SK-N-SH treated with all-trans-retinoic acid at 6 μM for 48 hours (cell line): Measurements from ENCODE around the gene CA9.

Experiments
- ATAC-seq: fragments of 200-7000 bp; cut with Tn5 transposase; 3 replicates; pipeline ENCODE4 v1.9.1; 2020; ENCODE audit warnings: mild to moderate bottlenecking, moderate library complexity
- ARNTL ChIP-seq: fragments of 450-650 bp; formaldehyde crosslinking; IDR thresholded peaks from 2 replicates; pipeline ENCODE4 v1.5.0; 2020; ENCODE audit warnings: low read depth, mild to moderate bottlenecking, moderate library complexity, borderline replicate concordance
- BACH2 ChIP-seq: fragments of 250-450 bp; sonication (Bioruptor Pico); IDR thresholded peaks from 2 replicates; pipeline ENCODE4 v1.9.0; 2021; ENCODE audit warnings: mild to moderate bottlenecking, borderline replicate concordance
- CSDC2 ChIP-seq: fragments of 250-450 bp; sonication (Bioruptor Pico); IDR thresholded peaks from 2 replicates; pipeline ENCODE4 v1.5.0; 2020; ENCODE audit warnings: mild to moderate bottlenecking, moderate library complexity
- GLIS3 ChIP-seq: fragments of 250-450 bp; sonication (Bioruptor Pico); IDR thresholded peaks from 2 replicates; pipeline ENCODE4 v1.5.0; 2020; ENCODE audit warnings: mild to moderate bottlenecking, moderate library complexity
- OSR1 ChIP-seq: fragments of 250-450 bp; sonication (Bioruptor Pico); IDR thresholded peaks from 2 replicates; pipeline ENCODE4 v1.8.0; 2022; ENCODE audit warnings: moderate library complexity, mild to moderate bottlenecking, inconsistent platforms
- PPARA ChIP-seq: fragments of 250-450 bp; sonication (Bioruptor Pico); IDR thresholded peaks from 2 replicates; pipeline ENCODE4 v1.5.0; 2020; ENCODE audit warnings: mild to moderate bottlenecking, borderline replicate concordance
- RARB ChIP-seq: fragments of 250-450 bp; sonication (Bioruptor Pico); IDR thresholded peaks from 2 replicates; pipeline ENCODE4 v1.8.0; 2021; ENCODE audit warnings: mild to moderate bottlenecking, moderate library complexity
- SNAI2 ChIP-seq: fragments of 250-450 bp; sonication (Bioruptor Pico); IDR thresholded peaks from 2 replicates; pipeline ENCODE4 v1.5.0; 2020; ENCODE audit warnings: mild to moderate bottlenecking, moderate library complexity
- TCF4 ChIP-seq: fragments of 250-450 bp; sonication (Bioruptor Pico); IDR thresholded peaks from 2 replicates; pipeline ENCODE4 v1.8.0; 2021; ENCODE audit warnings: mild to moderate bottlenecking, moderate library complexity, borderline replicate concordance
- TOX ChIP-seq: fragments of 250-450 bp; sonication (Bioruptor Pico); IDR thresholded peaks from 2 replicates; pipeline ENCODE4 v1.8.0; 2021; ENCODE audit warnings: mild to moderate bottlenecking, moderate library complexity, borderline replicate concordance
- ZC3H10 ChIP-seq: fragments of 250-450 bp; sonication (Bioruptor Pico); IDR thresholded peaks from 2 replicates; pipeline ENCODE4 v1.5.1; 2021; ENCODE audit warnings: mild to moderate bottlenecking, moderate library complexity
- ZFP3 ChIP-seq: fragments of 250-450 bp; sonication (Bioruptor Pico); IDR thresholded peaks from 2 replicates; pipeline ENCODE4 v1.5.0; 2020; ENCODE audit warnings: mild to moderate bottlenecking, moderate library complexity
- ZFP30 ChIP-seq: fragments of 450-650 bp; formaldehyde crosslinking; IDR thresholded peaks from 2 replicates; pipeline ENCODE4 v1.5.0; 2022; ENCODE audit warnings: mild to moderate bottlenecking, moderate library complexity
- ZNF565 ChIP-seq: fragments of 450-650 bp; formaldehyde crosslinking; conservative IDR thresholded peaks from 2 replicates; pipeline ENCODE4 v1.5.0; 2020; ENCODE audit warnings: low read depth, mild to moderate bottlenecking, moderate library complexity
- ZNF70 ChIP-seq: fragments of 450-650 bp; formaldehyde crosslinking; IDR thresholded peaks from 2 replicates; pipeline ENCODE4 v1.5.0; 2020; ENCODE audit warnings: mild to moderate bottlenecking, moderate library complexity
- ZNF8 ChIP-seq: fragments of 450-650 bp; formaldehyde crosslinking; IDR thresholded peaks from 2 replicates; pipeline ENCODE4 v1.5.0; 2020; ENCODE audit warnings: mild to moderate bottlenecking, moderate library complexity
- TF ChIP-seq, protein P1 (sequence below): fragments of 250-450 bp; sonication (Bioruptor Pico); IDR thresholded peaks from 2 replicates; pipeline ENCODE4 v1.5.1; 2021; ENCODE audit warnings: mild to moderate bottlenecking, moderate library complexity
- TF ChIP-seq, protein P2 (sequence below): fragments of 250-450 bp; sonication (Bioruptor Pico); IDR thresholded peaks from 2 replicates; pipeline ENCODE4 v1.8.0; 2020; ENCODE audit warnings: mild to moderate bottlenecking, moderate library complexity, borderline replicate concordance
- TF ChIP-seq, protein P3 (sequence below): fragments of 250-450 bp; sonication (Bioruptor Pico); IDR thresholded peaks from 2 replicates; pipeline ENCODE4 v1.8.0; 2021; ENCODE audit warnings: low read depth, mild to moderate bottlenecking, moderate library complexity, borderline replicate concordance
- TF ChIP-seq, protein P4 (sequence below): fragments of 250-450 bp; sonication (Bioruptor Pico); IDR thresholded peaks from 2 replicates; pipeline ENCODE4 v1.5.1; 2020; ENCODE audit warnings: low read depth, mild to moderate bottlenecking, moderate library complexity
- TF ChIP-seq, protein P5 (sequence below): fragments of 250-450 bp; sonication (Bioruptor Pico); IDR thresholded peaks from 2 replicates; pipeline ENCODE4 v1.5.0; 2020; ENCODE audit warnings: mild to moderate bottlenecking, moderate library complexity

Gene CA9

DNA sequence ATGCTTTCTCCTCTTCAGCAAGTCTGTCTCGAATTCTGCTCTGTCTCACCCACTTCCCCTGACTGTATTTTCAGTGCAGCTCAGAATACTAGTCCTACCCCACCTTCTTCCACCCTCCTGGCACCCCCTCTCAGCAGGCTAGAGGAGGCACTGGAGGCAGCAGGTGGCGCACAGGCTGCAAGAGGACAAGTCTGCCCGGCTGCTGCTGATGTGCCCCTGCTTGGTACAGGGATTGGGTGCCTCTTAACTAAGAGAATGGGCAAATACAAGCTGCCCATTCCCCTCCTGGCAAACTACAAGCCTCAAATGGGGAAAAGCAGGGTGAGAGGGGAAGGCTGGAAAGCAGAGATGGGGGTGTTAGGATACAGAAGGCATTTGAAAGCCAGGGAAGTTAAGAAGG, 53.2 kb downstream of the CA9 start:
- ATAC-seq = peak; percentile 72
- TF ChIP-seq RARB (CRISPR knock-in tag) (no peak), ZFP30 (no peak), CSDC2 (no peak), ARNTL (CRISPR knock-in tag) (no peak), ZNF70 (CRISPR knock-in tag) (no peak), OSR1 (CRISPR knock-in tag) (no peak)
- TF ChIP-seq, protein P1, sequence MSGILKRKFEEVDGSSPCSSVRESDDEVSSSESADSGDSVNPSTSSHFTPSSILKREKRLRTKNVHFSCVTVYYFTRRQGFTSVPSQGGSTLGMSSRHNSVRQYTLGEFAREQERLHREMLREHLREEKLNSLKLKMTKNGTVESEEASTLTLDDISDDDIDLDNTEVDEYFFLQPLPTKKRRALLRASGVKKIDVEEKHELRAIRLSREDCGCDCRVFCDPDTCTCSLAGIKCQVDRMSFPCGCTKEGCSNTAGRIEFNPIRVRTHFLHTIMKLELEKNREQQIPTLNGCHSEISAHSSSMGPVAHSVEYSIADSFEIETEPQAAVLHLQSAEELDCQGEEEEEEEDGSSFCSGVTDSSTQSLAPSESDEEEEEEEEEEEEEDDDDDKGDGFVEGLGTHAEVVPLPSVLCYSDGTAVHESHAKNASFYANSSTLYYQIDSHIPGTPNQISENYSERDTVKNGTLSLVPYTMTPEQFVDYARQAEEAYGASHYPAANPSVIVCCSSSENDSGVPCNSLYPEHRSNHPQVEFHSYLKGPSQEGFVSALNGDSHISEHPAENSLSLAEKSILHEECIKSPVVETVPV (CRISPR knock-in tag) = no peak
- TF ChIP-seq, protein P2, sequence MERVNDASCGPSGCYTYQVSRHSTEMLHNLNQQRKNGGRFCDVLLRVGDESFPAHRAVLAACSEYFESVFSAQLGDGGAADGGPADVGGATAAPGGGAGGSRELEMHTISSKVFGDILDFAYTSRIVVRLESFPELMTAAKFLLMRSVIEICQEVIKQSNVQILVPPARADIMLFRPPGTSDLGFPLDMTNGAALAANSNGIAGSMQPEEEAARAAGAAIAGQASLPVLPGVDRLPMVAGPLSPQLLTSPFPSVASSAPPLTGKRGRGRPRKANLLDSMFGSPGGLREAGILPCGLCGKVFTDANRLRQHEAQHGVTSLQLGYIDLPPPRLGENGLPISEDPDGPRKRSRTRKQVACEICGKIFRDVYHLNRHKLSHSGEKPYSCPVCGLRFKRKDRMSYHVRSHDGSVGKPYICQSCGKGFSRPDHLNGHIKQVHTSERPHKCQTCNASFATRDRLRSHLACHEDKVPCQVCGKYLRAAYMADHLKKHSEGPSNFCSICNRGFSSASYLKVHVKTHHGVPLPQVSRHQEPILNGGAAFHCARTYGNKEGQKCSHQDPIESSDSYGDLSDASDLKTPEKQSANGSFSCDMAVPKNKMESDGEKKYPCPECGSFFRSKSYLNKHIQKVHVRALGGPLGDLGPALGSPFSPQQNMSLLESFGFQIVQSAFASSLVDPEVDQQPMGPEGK (CRISPR knock-in tag) = no peak

DNA sequence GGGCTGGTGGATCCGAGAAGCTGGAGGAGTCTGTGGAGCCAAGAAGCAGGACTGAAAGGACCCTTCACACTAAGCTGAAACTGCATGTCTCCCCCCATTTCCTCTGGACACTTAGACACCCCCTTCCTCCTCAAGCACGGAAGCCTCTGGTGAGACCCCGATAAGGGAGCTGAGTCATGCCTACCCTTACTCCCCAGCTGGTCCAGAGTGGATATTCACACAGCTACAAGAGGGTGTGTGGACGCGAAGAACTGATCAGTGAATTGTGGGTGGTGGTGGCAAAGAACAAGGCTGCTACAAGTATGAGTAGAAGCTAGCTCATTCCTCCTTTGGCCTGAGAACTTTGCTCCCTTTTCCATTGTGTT, 53.9 kb downstream of the CA9 start:
- TF ChIP-seq CSDC2 (no peak), TOX (CRISPR knock-in tag) (no peak), SNAI2 (no peak), RARB (CRISPR knock-in tag) (no peak), ZC3H10 (CRISPR knock-in tag) (no peak), ZNF8 (CRISPR knock-in tag) (no peak), PPARA (no peak), GLIS3 (no peak), ARNTL (CRISPR knock-in tag) (no peak), OSR1 (CRISPR knock-in tag) (no peak), TCF4 (CRISPR knock-in tag) (no peak), BACH2 (no peak), ZNF565 (CRISPR knock-in tag) (no peak), ZFP3 (CRISPR knock-in tag) (no peak), ZFP30 (no peak)
- TF ChIP-seq, protein P3, sequence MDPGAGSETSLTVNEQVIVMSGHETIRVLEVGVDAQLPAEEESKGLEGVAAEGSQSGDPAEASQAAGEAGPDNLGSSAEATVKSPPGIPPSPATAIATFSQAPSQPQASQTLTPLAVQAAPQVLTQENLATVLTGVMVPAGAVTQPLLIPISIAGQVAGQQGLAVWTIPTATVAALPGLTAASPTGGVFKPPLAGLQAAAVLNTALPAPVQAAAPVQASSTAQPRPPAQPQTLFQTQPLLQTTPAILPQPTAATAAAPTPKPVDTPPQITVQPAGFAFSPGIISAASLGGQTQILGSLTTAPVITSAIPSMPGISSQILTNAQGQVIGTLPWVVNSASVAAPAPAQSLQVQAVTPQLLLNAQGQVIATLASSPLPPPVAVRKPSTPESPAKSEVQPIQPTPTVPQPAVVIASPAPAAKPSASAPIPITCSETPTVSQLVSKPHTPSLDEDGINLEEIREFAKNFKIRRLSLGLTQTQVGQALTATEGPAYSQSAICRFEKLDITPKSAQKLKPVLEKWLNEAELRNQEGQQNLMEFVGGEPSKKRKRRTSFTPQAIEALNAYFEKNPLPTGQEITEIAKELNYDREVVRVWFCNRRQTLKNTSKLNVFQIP = no peak
- TF ChIP-seq, protein P2 (CRISPR knock-in tag) = no peak
- TF ChIP-seq, protein P1 (CRISPR knock-in tag) = no peak
- TF ChIP-seq, protein P4, sequence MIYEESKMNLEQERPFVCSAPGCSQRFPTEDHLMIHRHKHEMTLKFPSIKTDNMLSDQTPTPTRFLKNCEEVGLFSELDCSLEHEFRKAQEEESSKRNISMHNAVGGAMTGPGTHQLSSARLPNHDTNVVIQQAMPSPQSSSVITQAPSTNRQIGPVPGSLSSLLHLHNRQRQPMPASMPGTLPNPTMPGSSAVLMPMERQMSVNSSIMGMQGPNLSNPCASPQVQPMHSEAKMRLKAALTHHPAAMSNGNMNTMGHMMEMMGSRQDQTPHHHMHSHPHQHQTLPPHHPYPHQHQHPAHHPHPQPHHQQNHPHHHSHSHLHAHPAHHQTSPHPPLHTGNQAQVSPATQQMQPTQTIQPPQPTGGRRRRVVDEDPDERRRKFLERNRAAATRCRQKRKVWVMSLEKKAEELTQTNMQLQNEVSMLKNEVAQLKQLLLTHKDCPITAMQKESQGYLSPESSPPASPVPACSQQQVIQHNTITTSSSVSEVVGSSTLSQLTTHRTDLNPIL = no peak
- TF ChIP-seq, protein P5, sequence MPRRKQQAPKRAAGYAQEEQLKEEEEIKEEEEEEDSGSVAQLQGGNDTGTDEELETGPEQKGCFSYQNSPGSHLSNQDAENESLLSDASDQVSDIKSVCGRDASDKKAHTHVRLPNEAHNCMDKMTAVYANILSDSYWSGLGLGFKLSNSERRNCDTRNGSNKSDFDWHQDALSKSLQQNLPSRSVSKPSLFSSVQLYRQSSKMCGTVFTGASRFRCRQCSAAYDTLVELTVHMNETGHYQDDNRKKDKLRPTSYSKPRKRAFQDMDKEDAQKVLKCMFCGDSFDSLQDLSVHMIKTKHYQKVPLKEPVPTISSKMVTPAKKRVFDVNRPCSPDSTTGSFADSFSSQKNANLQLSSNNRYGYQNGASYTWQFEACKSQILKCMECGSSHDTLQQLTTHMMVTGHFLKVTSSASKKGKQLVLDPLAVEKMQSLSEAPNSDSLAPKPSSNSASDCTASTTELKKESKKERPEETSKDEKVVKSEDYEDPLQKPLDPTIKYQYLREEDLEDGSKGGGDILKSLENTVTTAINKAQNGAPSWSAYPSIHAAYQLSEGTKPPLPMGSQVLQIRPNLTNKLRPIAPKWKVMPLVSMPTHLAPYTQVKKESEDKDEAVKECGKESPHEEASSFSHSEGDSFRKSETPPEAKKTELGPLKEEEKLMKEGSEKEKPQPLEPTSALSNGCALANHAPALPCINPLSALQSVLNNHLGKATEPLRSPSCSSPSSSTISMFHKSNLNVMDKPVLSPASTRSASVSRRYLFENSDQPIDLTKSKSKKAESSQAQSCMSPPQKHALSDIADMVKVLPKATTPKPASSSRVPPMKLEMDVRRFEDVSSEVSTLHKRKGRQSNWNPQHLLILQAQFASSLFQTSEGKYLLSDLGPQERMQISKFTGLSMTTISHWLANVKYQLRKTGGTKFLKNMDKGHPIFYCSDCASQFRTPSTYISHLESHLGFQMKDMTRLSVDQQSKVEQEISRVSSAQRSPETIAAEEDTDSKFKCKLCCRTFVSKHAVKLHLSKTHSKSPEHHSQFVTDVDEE (CRISPR knock-in tag) = no peak
- no peak for ATAC-seq
